RPMI7951 (cell line): ENCODE measurements around the gene MYBPC2. TPM values are rescaled to one million over a fixed set of nuclear protein-coding genes. Genes with fewer than 3 reads are reported as not detected.

Experiments used
- DNase-seq: peaks from one replicate; pipeline ENCODE4 v3.0.0-alpha.2; 2012; ENCODE audit warnings: low read depth
- total RNA-seq: library from RNA; depleted of rRNA; stranded (reverse); fragments of >200 nt; shearing (Covaris generic); gene quantifications from 2 replicates; pipeline ENCODE4 v1.2.3, GENCODE V29; 2014

The MYBPC2 gene
- total RNA-seq, 1 experiment from 2014 or later: not detected

DNA sequence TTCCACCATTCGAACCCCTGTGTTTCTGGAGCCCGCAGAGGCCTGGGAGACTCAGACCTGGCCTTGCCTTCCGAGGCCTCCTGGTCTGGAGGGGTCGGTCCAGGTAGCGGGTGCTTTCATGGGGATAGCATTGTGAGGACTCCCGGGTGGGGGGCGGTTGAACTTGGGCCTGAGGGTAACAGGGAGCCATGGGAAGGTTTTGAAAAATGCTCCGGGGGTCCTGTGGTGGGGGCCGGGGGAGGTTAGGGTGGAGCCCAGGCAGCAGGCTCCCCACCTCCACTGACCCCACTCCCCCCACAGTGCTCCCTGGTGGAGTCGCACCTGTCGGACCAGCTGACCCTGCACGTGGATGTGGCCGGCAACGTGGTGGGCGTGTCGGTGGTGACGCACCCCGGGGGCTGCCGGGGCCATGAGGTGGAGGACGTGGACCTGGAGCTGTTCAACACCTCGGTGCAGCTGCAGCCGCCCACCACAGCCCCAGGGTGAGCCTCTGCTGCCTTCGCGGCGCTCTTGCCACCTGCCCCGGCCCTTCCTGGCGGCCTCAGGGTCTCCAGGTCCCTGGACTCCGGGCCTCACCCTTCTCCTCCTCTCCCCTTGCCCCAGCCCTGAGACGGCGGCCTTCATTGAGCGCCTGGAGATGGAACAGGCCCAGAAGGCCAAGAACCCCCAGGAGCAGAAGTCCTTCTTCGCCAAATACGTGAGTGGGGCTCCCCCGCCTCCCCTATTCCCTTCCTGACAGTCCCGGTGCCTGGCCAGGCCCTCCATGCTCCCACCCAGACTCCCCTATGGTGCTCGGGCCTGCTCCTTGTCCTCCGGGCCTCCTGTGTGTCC, 47.8 kb downstream of the MYBPC2 start:
- DNase-seq: no peak

DNA sequence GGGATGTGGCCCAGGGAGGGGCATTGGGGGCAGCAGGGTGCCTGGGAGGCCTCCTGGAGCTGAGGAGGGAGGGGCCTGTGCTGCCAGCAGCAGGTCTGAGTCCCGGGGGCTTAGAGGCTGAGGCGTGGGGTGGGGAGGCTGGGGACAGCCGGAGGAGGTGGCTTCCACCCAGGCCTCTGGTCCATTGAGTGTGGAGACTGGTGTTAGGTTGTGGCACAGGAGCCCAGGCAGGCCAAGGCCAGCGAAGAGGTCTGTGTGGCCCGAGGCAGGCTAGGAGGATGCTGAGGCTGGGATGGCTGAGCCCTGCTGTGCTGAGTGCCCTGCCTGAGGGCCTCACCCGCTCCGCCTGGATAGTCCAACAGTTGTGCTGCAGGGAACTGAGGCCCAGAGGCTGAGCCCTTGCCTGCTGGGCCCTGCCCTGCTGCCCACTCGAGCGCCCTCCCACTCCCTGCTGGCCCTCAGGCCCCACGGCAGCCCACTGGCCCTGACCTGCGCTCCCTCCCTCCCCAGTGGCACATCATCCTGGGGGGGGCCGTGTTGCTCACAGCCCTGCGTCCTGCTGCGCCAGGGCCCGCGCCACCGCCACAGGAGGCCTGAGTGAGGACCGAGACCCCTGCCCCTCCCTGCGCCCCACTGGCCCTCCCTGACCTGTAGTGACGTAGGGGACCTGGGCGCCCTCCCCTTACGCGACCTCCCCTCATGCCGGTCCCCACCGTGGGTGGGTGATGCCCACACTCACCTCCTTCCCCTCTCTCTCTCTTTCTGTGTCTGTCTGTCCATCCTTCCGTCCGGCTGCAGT, 48.9 kb downstream of the MYBPC2 start:
- no peak for DNase-seq

DNA sequence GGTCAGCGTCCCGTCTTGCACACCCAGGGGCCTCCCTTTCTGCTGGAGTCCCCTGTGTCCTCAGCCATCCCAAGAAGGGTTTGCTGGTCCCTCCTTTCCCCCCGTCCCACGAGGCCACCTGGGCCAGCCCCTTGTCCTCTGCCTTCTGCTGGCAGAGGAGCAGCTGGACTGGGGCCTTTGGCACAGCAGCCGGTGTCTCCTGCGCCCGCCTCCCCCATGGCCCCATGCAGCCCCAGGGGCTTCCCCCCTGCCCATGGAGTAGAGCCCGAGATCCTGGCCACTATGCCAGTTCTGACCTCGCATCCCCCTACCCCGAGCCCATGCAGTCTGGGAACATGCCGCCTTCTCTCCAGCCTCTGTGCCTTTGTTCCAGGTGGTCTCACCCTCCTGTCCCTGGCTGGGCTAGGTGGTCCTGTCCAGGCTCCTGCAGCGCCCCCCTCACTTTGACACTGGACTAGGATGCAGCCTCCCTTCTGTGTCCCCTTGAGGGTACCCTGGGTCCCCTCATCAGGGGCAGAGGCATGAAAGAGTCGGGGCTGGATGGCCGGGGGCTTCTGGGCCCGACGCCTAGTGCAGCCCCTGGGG, 49.7 kb downstream of the MYBPC2 start:
- DNase-seq: no peak

DNA sequence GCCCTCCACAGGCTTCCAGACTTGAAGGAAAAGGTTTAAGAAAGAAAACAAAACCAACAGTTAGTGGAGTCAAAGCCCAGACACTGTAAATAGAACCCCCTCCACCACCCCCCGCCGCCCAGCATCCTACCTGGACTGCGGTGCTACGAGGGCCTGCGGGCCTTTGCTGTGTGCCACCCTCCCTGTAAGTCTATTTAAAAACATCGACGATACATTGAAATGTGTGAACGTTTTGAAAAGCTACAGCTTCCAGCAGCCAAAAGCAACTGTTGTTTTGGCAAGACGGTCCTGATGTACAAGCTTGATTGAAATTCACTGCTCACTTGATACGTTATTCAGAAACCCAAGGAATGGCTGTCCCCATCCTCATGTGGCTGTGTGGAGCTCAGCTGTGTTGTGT, 50.2 kb downstream of the MYBPC2 start:
- DNase-seq: no peak

DNA sequence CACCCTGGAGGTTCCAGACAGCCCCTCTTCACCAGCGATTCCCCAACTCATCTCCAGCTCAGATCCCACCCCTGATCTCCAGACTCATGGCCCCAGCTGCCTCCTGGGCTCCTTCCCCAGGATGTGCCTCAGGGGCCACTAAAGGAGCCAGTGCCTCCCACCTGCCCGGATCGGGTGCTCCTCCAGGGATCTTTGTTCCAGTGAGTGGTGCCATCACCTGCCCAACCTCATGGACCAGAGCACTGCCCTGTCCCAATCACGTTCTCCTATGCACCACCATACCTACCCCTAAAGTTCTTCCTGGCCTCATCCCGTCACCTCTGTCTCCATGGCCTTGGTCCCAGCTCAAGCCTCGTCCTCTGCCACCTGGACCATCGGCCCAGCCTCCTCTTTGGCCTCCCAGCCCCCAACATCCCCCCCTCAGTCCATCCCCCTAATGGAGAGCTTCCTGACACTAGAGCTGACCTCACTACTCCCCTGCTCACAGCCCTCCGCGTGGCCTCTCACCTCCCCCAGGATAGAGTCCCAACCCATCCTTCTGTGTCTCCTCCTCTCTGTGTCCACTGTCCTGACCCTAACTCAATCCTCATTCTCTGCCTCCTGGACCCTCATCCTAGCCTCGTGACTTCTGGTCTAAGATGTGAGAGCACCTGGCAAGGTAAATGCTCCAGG, 52.7 kb downstream of the MYBPC2 start:
- DNase-seq: no peak

DNA sequence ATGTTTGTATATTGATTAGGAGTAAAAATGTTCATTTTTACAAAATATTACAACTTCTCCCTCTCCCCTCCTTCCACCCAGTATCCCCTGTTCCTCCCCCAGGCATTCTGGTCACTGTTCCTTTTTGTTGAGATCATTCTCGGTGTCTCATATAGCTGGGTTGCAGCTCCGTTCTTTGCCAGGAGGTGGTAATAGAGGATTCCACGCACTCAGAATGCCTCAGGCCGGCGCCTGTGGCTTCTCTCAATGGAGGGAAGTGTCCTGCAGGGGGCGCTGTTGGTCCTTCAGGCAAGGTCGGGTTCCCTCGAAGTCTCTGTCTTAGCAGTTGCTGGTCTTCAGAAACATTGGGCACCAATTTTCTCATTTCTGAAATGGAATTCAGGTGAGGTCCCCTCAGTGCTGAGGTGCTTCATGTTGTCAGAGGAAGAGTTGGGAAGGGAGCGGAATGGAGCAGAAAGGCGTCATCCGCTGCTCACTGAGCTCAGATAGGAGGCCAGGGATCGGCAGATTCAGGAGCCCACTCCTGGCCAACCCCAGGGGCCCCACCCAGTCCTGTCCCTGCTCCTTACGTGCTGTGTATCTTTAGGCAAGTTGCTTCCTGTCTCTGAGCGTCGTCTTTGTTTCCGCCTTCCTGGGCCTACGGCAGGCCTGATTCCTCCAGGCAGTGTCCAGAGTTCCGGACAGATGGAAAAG, 54.3 kb downstream of the MYBPC2 start:
- DNase-seq: peak; percentile 31

DNA sequence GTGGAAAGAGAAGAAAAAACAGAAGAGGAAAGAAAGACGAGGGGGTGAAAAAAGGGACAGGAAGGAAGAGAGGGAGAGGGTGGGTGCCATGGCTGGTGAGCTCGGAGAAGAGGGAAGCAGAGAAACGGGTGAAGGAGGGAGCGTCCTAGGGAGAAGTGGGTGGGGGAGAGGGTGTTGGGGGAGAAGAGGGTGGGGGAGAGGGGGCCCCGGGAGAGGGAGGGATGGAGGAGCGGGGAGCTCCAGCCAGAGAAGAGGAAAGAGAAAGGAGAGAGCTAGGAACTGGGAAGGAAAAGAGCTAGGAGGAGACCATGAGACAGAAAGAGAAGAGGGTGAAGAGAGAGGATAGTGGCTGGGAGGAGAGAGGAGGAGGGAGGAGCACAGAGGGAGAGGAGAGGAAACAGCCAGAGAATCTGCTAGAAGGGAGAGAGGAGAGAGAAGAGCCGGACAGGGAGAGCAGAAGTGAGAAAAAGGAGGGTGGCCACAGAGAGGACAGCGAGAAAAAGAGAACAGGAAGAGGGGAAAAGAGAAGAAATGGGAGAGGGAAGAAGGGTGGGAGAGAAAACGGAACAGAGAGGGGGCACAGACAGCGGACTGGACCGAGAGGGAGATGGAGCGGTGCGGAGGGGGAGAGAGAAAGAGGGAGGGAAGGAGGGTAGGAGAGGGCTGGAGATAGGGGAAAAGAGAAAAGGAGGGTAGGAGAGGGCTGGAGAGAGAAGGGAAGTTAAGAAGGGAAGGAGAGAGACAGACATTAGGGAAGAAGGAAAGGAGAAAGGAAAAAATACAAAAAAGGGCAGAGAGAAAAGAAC, 55.9 kb downstream of the MYBPC2 start:
- no peak for DNase-seq

DNA sequence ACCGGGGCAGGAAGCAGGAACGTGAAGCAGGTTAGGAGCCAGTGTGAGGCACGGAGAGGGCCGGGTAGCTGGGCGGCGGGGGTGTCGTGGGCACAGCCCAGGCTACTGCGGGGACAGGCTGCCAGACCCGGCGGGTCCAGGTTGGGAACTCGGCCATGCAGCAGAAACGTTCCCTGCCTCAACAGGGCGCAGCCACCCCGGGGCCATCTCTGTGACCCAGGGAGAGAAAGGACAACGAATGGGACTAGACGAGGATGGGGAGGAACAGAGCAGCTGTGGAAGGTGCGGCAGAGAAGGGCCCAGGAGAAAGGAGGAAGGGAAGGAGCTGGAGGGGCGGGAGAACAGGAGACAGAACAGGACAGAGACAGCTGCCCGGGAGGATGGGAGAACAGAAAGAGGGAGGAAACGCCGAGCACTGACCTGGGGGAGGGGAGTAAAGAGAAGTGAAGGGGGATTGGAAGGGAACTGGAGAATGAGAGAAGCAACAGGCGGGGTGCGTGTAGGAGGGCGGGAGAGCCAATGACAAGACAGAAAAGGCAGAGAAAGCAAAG, 56.8 kb downstream of the MYBPC2 start:
- no peak for DNase-seq

DNA sequence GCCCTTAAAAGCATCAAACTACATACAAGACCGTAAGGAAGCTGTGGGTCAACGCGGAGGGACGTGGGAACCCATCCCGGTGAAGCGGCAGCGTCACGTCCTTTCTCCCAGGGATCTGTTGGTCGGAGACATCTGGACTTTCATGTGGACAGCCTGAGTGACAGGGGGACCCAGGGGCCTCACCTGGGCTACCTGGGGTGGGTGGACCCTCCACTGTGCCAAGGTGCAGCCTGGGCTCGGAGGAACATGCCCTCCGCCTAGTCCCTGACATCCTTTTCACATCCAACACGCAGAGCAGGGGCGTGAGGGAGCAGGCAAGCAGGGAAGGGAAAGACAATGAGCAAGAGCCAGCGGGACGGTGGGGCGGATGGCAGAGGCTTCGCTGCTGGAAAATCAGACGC, 57.7 kb downstream of the MYBPC2 start:
- no peak for DNase-seq

DNA sequence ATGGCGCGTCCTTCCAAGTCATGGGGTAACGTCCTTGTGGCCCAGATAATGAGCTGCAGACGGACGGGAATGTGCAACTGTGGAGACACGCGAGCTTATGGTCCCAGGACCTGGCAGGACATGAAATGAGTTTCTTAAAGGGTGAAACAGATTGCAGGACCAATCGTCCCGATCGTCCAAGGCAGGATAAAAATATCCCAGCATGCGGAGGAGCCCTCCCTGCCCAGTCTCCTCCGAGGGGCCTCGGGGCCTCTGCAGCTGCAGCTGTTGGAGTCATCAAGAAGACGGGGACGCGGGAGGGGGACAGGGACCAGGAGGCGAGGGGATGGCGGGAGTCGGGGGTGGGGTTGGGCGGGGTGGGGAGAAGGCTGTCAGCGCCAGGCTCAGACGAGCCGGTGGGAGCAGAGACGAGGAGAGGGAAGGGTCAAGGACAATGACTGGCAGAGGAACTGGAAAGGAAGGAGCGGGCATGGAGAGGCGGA, 58.3 kb downstream of the MYBPC2 start:
- no peak for DNase-seq

DNA sequence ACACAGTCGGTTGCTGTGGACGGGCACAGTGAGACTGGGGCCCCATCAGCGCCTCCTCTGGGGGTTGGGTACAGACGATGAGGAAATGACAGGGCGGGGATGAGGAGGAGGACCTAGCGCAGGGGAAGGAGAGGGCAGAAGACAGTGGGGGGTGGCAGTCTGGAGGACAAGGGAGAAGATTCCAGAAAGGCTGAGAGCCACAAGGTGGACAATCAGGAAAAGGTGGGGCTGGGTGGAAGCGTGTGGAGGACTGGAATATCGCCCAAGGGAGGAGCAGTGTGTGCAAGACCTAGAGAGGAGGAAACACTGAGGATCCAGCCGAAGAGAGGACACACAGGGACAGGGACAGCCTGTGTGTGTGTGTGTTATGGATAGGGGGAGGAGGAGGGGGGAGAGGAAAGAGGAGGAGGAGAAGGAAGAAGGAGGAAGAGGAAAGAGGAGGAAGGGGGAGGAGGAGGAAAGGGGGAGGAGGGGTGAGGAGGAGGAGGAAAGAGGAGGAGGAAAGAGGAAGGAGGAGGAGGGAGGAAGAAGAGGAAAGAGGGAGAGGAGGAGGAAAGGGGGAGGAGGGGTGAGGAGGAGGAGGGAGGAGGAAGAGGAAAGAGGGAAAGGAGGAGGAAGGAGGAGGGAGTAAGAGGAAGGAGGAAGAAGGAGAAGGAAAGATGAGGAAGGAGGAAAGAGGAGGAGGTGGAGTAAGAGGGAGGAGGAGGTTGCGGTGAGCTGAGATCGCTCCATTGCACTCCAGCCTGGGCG, 59.8 kb downstream of the MYBPC2 start:
- no peak for DNase-seq

DNA sequence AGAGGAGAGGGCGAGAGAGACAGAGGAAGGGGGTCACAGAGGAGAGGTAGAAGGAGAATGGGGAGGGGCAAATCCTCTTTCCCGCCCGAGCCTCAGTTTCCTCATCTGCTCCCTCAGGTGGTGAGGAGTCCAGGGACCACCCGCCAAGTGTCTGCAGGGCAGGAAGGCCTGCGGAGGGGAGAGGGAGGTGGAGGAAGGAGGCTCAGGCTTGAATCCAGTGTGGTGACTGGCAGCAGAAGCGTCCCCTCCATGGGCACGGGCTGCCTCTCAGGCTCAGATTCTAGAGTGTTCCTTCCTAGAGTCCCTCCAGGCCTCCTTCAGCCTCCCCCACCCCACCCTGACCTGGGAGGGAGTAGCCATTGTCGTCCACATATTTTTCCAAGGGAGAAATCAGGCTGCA, 60.5 kb downstream of the MYBPC2 start:
- no peak for DNase-seq

DNA sequence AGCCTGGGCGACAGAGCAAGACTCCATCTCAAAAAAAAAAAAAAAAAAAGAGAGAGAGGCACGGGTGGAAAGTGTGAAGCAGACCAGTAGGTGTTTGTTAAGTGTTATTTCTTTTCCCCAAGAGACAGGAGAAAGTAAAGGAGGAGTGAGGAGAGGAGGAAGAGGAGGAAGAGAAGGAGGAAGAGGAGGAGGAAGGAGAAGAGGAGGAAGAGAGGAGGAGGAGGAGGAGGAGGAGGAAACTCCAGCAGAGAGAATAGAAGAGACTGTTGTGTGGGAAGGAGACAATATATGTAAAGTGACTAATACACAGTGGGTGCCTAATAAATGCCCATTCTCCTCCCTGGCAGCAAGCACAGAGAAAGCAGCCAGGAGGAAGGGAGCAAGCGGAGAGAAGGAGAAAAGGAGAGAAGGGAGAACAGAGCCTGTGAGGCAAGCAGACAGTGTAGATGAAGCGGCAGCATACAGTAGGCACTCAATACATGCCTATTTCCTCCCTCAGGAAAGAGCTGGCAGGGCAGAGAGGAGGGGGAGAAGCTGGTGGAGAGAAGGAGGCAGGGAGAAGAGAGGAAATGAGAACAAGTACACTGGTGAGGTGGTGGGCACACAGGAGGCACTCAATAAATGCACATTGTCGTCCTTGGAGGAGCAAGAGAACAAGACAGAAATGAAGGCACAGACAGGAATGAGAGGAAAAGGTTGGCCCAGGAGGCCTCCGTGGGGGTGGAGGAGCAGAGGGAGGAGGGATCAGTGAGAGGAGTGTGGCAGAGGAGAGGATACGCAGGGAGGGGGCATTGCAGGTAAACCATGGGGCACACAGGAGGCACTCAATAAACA, 61.7 kb downstream of the MYBPC2 start:
- no peak for DNase-seq

DNA sequence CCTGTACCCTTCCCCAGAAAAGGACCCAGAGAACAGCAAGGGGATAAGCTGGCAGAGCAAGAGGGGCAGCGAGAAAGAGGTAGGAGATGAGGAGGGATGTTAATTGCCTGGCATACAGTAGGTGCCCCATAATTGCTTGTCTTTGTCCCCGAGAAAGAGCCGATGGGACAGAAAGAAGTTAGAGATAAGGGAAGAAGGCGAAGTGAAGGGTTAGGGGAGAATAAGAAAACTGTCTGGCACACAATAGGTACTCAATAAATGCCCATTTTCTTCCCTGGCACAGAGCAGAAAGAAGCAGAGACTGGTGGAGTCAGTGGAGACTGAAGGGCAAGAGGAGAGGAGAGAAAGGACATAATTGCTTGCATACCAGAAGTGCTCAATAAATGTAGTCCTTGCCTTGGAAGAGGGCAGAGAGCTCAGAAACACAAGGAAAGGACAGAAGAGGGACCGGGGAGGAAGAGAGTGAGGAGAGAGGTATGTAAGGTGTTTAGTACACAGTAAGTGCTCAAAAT, 62.4 kb downstream of the MYBPC2 start:
- no peak for DNase-seq

DNA sequence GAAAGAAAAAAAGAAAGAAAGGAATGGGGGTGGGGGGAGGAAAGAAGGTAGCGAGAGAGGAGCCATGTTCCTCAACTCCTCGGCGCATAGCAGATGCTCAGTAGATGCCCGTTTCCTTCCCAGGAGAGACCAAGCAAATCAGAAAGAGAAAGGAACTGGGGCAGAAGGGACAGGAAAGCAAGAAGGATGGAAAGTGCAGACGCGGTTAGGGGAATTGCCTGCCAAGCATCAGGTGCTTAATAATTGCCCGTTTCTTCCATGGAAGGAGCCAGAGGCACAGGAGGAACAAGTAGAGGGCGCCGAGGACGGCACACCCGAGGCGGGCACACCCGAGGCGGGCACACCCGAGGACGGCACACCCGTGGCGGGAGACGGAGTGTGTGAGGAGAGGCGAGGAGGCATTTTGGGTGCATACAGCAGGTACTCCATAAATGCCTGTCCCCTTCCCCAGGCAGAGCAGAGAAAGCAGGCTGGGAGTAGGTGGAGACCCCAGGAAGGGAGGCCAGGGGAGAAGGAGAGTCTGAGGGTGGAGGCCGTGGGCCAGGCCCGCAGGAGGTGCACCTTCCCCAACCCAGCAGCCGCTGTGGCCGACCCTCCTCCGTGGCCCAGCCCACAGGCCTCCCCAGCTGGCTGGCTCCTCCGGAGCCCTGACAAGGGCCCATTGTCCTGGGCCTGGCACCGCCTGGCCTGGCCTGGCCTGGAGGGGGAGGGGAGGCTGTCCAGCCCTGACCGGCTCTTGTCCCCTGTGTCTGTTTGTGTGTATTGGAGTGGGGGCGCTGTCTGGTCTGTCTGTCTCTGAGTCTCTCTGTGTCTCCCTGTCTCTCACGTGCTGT, 63.7 kb downstream of the MYBPC2 start:
- DNase-seq: peak; percentile 33

DNA sequence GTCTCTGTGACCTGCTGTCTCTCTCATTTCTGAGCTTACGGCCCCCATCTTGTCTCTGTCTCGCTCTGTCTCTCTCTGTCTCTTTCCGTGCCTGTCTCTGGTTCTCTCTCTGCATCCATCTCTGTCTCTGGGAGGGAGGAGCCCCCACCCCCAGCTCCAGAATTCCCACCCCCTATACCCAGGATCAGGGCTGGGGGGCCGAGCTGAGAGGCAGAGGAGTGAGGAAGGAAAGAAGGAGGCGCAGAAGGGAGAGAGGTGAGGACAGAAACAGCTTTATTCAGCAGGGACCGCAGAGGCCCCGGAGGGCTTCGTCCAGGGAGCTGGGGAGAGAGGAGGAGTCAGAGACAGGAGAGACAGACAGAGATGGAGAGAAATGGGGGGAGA, 64.3 kb downstream of the MYBPC2 start:
- DNase-seq: no peak
